HepG2 (cell line): ENCODE results near the gene CELSR2. TPM values are rescaled to one million over a fixed set of nuclear protein-coding genes. Genes with fewer than 3 reads are reported as not detected.

Experiments
- ARHGAP35 ChIP-seq: sonication (generic); formaldehyde crosslinking; IDR thresholded peaks from 2 replicates; pipeline ENCODE4 v1.9.0; 2022; ENCODE audit warnings: mild to moderate bottlenecking, inconsistent platforms, moderate library complexity, missing genetic modification reagents, borderline replicate concordance
- ATF4 ChIP-seq, 2 experiments: fragments of 450-650 bp in 1 of 2; sonication (generic) in 1 of 2; formaldehyde crosslinking; IDR thresholded peaks; 2 replicates each; pipeline versions ENCODE4 v1.5.0 to v1.8.0; 2020 to 2022; ENCODE audit warnings: mild to moderate bottlenecking in 1 of 2, missing genetic modification reagents in 1 of 2
- HIC2 ChIP-seq: sonication (generic); formaldehyde crosslinking; IDR thresholded peaks from 2 replicates; pipeline ENCODE4 v1.9.0; 2022; ENCODE audit warnings: low read depth, missing genetic modification reagents
- HOXA3 ChIP-seq: sonication (generic); formaldehyde crosslinking; IDR thresholded peaks from 2 replicates; pipeline ENCODE4 v1.5.0; 2020; ENCODE audit warnings: missing genetic modification reagents
- KLF15 ChIP-seq: sonication (generic); formaldehyde crosslinking; IDR thresholded peaks from 2 replicates; pipeline ENCODE4 v1.8.1; 2023; ENCODE audit warnings: borderline replicate concordance, mild to moderate bottlenecking, inconsistent platforms, missing genetic modification reagents, mixed read lengths
- MEIS1 ChIP-seq: sonication (generic); formaldehyde crosslinking; IDR thresholded peaks from 2 replicates; pipeline ENCODE4 v1.9.0; 2021; ENCODE audit warnings: mild to moderate bottlenecking, missing genetic modification reagents, moderate library complexity, borderline replicate concordance
- MEIS2 ChIP-seq: sonication (generic); formaldehyde crosslinking; IDR thresholded peaks from 2 replicates; pipeline ENCODE4 v1.9.0; 2021; ENCODE audit warnings: mild to moderate bottlenecking, missing genetic modification reagents
- MTERF4 ChIP-seq: sonication (generic); formaldehyde crosslinking; IDR thresholded peaks from 2 replicates; pipeline ENCODE4 v1.8.0; 2023; ENCODE audit warnings: mild to moderate bottlenecking, missing genetic modification reagents
- MYC ChIP-seq: sonication (generic); formaldehyde crosslinking; IDR thresholded peaks from 2 replicates; pipeline ENCODE4 v1.9.0; 2021; ENCODE audit warnings: missing genetic modification reagents, borderline replicate concordance
- RXRA ChIP-seq: sonication (generic); formaldehyde crosslinking; IDR thresholded peaks from 2 replicates; pipeline ENCODE4 v1.5.1; 2020; ENCODE audit warnings: missing genetic modification reagents
- SP1 ChIP-seq, 2 experiments: fragments of 450-650 bp in 1 of 2; sonication (generic) in 1 of 2; formaldehyde crosslinking in 1 of 2; IDR thresholded peaks; 2 replicates each; pipeline versions ENCODE4 v1.4.0 to v1.6.1; 2016 to 2020; ENCODE audit warnings: missing genetic modification reagents in 1 of 2
- TEF ChIP-seq: sonication (generic); formaldehyde crosslinking; IDR thresholded peaks from 2 replicates; pipeline ENCODE4 v1.5.0; 2020; ENCODE audit warnings: missing genetic modification reagents
- ZBTB7B ChIP-seq: sonication (generic); formaldehyde crosslinking; IDR thresholded peaks from 2 replicates; pipeline ENCODE4 v1.4.0; 2020; ENCODE audit warnings: missing genetic modification reagents
- ZC3H4 ChIP-seq: sonication (generic); formaldehyde crosslinking; IDR thresholded peaks from 2 replicates; pipeline ENCODE4 v1.4.0; 2020; ENCODE audit warnings: missing genetic modification reagents, borderline replicate concordance
- ZFAT ChIP-seq: sonication (generic); formaldehyde crosslinking; conservative IDR thresholded peaks from 2 replicates; pipeline ENCODE4 v1.8.1; 2023; ENCODE audit warnings: missing genetic modification reagents, inconsistent platforms
- ZFP36L1 ChIP-seq: sonication (generic); formaldehyde crosslinking; IDR thresholded peaks from 2 replicates; pipeline ENCODE4 v1.8.0; 2022; ENCODE audit warnings: mild to moderate bottlenecking, missing genetic modification reagents, moderate library complexity
- ZNF329 ChIP-seq: sonication (generic); formaldehyde crosslinking; IDR thresholded peaks from 2 replicates; pipeline ENCODE4 v1.9.0; 2021; ENCODE audit warnings: low read depth, mild to moderate bottlenecking, missing genetic modification reagents
- ZNF615 ChIP-seq: sonication (generic); formaldehyde crosslinking; IDR thresholded peaks from 2 replicates; pipeline ENCODE4 v1.5.0; 2020; ENCODE audit warnings: mild to moderate bottlenecking, missing genetic modification reagents, borderline replicate concordance
- ZNF737 ChIP-seq: sonication (generic); formaldehyde crosslinking; IDR thresholded peaks from 2 replicates; pipeline ENCODE4 v1.5.0; 2020; ENCODE audit warnings: missing genetic modification reagents, mild to moderate bottlenecking, borderline replicate concordance
- ZNF749 ChIP-seq: sonication (generic); formaldehyde crosslinking; IDR thresholded peaks from 2 replicates; pipeline ENCODE4 v1.8.0; 2022; ENCODE audit warnings: mild to moderate bottlenecking, missing genetic modification reagents, moderate library complexity, borderline replicate concordance
- ZNF768 ChIP-seq: sonication (generic); formaldehyde crosslinking; IDR thresholded peaks from 2 replicates; pipeline ENCODE4 v1.4.0; 2020; ENCODE audit warnings: missing genetic modification reagents
- ZNF883 ChIP-seq: sonication (generic); formaldehyde crosslinking; IDR thresholded peaks from 2 replicates; pipeline ENCODE4 v1.5.1; 2020; ENCODE audit warnings: mild to moderate bottlenecking, missing genetic modification reagents; ENCODE audit errors: not compliant biosample characterization
- polyA plus RNA-seq, 8 experiments: library from polyadenylated mRNA; depleted of rRNA in 3 of 8; stranded (reverse) in 7 of 8; unstranded in 1 of 8; fragments of >200 nt; fragmentation: Illumina TruSeq in 4 of 8; extraction: Trizol in 4 of 8; gene quantifications; 2 replicates each; pipeline versions ENCODE4 v1.2.1 to v1.2.3, GENCODE V29; 2011 to 2016; ENCODE audit warnings: low read depth in 4 of 8, missing spikeins in 1 of 8, mixed read lengths in 1 of 8; ENCODE audit not compliant: insufficient read depth in 1 of 8
- total RNA-seq, 5 experiments: library from RNA; depleted of rRNA; stranded (reverse); fragments of >200 nt; fragmentation: Illumina TruSeq; extraction: Trizol; gene quantifications; 2 replicates each; pipeline ENCODE4 v1.2.3, GENCODE V29; 2016; ENCODE audit warnings: low read depth in 1 of 5

CELSR2 gene
- total and polyA plus RNA-seq, 2 of the 13 experiments (the other 11 are each of a cell fraction or from before 2014, with no cell fraction given), result 4.0 to 6.6 TPM

GRCh38 chr1:109282952-109283747 is 33.8 kb downstream of the CELSR2 start, which contains the start of gene PSRC1 (continued):
- TF ChIP-seq ZNF615, result 0 out of 2 replicates have a peak, but pooled peaks have one; percentile 59
- TF ChIP-seq ZFAT (CRISPR knock-in tag), result no peak
- TF ChIP-seq ZNF737, result no peak
- TF ChIP-seq HIC2 (CRISPR knock-in tag), result 0 out of 2 replicates have a peak, but pooled peaks have one; percentile 24
- TF ChIP-seq SP1 (IDR thresholded peaks at IDR 0.05), result no peak
- TF ChIP-seq SP1 (CRISPR knock-in tag; IDR thresholded peaks at IDR 0.05), result peak; percentile 83; the same call in 1 of the 2 replicates
- no peak for TF ChIP-seq TEF
- TF ChIP-seq MTERF4 (CRISPR knock-in tag), result peak; percentile 28; the same call in 1 of the 2 replicates
- TF ChIP-seq HOXA3 (CRISPR knock-in tag), result peak; percentile 66; the same call in 1 of the 2 replicates
- TF ChIP-seq MYC (CRISPR knock-in tag), result peak; percentile 89
- no peak; the same call in 1 of the 2 replicates for TF ChIP-seq ZNF768 (CRISPR knock-in tag)
- 0 out of 2 replicates have a peak, but pooled peaks have one; percentile 44 for TF ChIP-seq ZFP36L1
- TF ChIP-seq MEIS2 (CRISPR knock-in tag), result 0 out of 2 replicates have a peak, but pooled peaks have one; percentile 56
- TF ChIP-seq RXRA (CRISPR knock-in tag), result 0 out of 2 replicates have a peak, but pooled peaks have one; percentile 47
- peak in 1 of 2 experiments; percentile 42; a peak in 1 of 4 replicates for TF ChIP-seq ATF4 (CRISPR knock-in tag; IDR thresholded peaks at IDR 0.05)
- 0 out of 2 replicates have a peak, but pooled peaks have one; percentile 29 for TF ChIP-seq KLF15 (CRISPR knock-in tag)
- TF ChIP-seq ZNF329 (CRISPR knock-in tag), result 0 out of 2 replicates have a peak, but pooled peaks have one; percentile 11
- TF ChIP-seq ZC3H4, result no peak; the same call in 1 of the 2 replicates
- peak; percentile 41; the same call in 1 of the 2 replicates for TF ChIP-seq MEIS1
- 0 out of 2 replicates have a peak, but pooled peaks have one; percentile 72 for TF ChIP-seq ZNF749 (CRISPR knock-in tag)
- TF ChIP-seq ARHGAP35 (CRISPR knock-in tag), result peak; percentile 29; the same call in 1 of the 2 replicates
- TF ChIP-seq ZNF883 (CRISPR knock-in tag), result no peak
- TF ChIP-seq ZBTB7B, result peak; percentile 45; the same call in 1 of the 2 replicates
